ENCODE measurements around the gene GKN1.

Gene GKN1

GRCh38 chr2:68969736-68970490 lies 4.5 kb upstream of the GKN1 start:
- DNase-seq (ENCODE audit: low spot score in 2 of 2) (no peak), ATAC-seq (replicated peaks; ENCODE audit: extremely low read depth, poor library complexity, severe bottlenecking) (no peak)
- no peaks in the 10 kb centered on the region for H3K4me1 Mint-ChIP-seq
- H3K27me3 Mint-ChIP-seq, result peaks cover 29% of the 10 kb centered on the region
- no peak overlapping the region for H3K27ac Mint-ChIP-seq (ENCODE audit: low read depth)
- H3K36me3 Mint-ChIP-seq (ENCODE audit: insufficient read depth), result no peaks in the 10 kb centered on the region
- H3K4me3 Mint-ChIP-seq, result no peak overlapping the region
- no peaks in the 10 kb centered on the region for H3K9me3 Mint-ChIP-seq

GRCh38 chr2:68970566-68971265 lies 3.7 kb upstream of the GKN1 start:
- Mint-ChIP-seq H3K9me3 (no peaks in the 10 kb centered on the region), H3K36me3 (ENCODE audit: insufficient read depth) (no peaks in the 10 kb centered on the region), H3K4me3 (no peak overlapping the region), H3K27me3 (peaks cover 34% of the 10 kb centered on the region), H3K4me1 (no peaks in the 10 kb centered on the region), H3K27ac (ENCODE audit: low read depth) (no peak overlapping the region)
- DNase-seq (ENCODE audit: low spot score in 2 of 2) (no peak), ATAC-seq (replicated peaks; ENCODE audit: extremely low read depth, poor library complexity, severe bottlenecking) (no peak)

GRCh38 chr2:68971591-68972231 lies 2.7 kb upstream of the GKN1 start:
- Mint-ChIP-seq H3K9me3 (no peaks in the 10 kb centered on the region), H3K4me1 (no peaks in the 10 kb centered on the region), H3K4me3 (no peak overlapping the region), H3K27me3 (peaks cover 36% of the 10 kb centered on the region), H3K36me3 (ENCODE audit: insufficient read depth) (no peaks in the 10 kb centered on the region), H3K27ac (ENCODE audit: low read depth) (no peak overlapping the region)
- no peak for DNase-seq (ENCODE audit: low spot score in 2 of 2)
- no peak for ATAC-seq (replicated peaks; ENCODE audit: extremely low read depth, poor library complexity, severe bottlenecking)

- no peak for ATAC-seq (replicated peaks; ENCODE audit: extremely low read depth, poor library complexity, severe bottlenecking)
- H3K4me1 Mint-ChIP-seq, result peaks cover 4% of the 10 kb centered on the region
- no peaks in the 10 kb centered on the region for H3K36me3 Mint-ChIP-seq (ENCODE audit: insufficient read depth)
- DNase-seq (ENCODE audit: low spot score in 2 of 2), result no peak
- H3K27ac Mint-ChIP-seq (ENCODE audit: low read depth), result no peak overlapping the region
- no peak overlapping the region for H3K4me3 Mint-ChIP-seq
- no peaks in the 10 kb centered on the region for H3K9me3 Mint-ChIP-seq
- peaks cover 57% of the 10 kb centered on the region for H3K27me3 Mint-ChIP-seq
Measured at GRCh38 chr2:68974946-68975665, 670 bp downstream of the GKN1 start.

- peaks cover 62% of the 10 kb centered on the region for H3K27me3 Mint-ChIP-seq
- H3K27ac Mint-ChIP-seq (ENCODE audit: low read depth), result no peak overlapping the region
- no peak overlapping the region for H3K4me3 Mint-ChIP-seq
- DNase-seq (ENCODE audit: low spot score in 2 of 2) (no peak), ATAC-seq (replicated peaks; ENCODE audit: extremely low read depth, poor library complexity, severe bottlenecking) (no peak)
- no peaks in the 10 kb centered on the region for H3K36me3 Mint-ChIP-seq (ENCODE audit: insufficient read depth)
- H3K9me3 Mint-ChIP-seq, result no peaks in the 10 kb centered on the region
- H3K4me1 Mint-ChIP-seq, result peaks cover 4% of the 10 kb centered on the region
Measured at GRCh38 chr2:68975844-68976243, 1.4 kb downstream of the GKN1 start.

GRCh38 chr2:68977453-68977852 lies 3.0 kb downstream of the GKN1 start:
- no peak overlapping the region for H3K4me3 Mint-ChIP-seq
- no peak for ATAC-seq (replicated peaks; ENCODE audit: extremely low read depth, poor library complexity, severe bottlenecking)
- H3K27me3 Mint-ChIP-seq, result peaks cover 72% of the 10 kb centered on the region
- H3K27ac Mint-ChIP-seq (ENCODE audit: low read depth), result no peak overlapping the region
- DNase-seq (ENCODE audit: low spot score in 2 of 2), result no peak
- H3K9me3 Mint-ChIP-seq, result no peaks in the 10 kb centered on the region
- H3K36me3 Mint-ChIP-seq (ENCODE audit: insufficient read depth), result no peaks in the 10 kb centered on the region
- H3K4me1 Mint-ChIP-seq, result peaks cover 4% of the 10 kb centered on the region

- H3K27me3 Mint-ChIP-seq, result peaks cover 72% of the 10 kb centered on the region
- peaks cover 4% of the 10 kb centered on the region for H3K4me1 Mint-ChIP-seq
- H3K36me3 Mint-ChIP-seq (ENCODE audit: insufficient read depth), result no peaks in the 10 kb centered on the region
- ATAC-seq (replicated peaks; ENCODE audit: extremely low read depth, poor library complexity, severe bottlenecking) (no peak), DNase-seq (ENCODE audit: low spot score in 2 of 2) (no peak)
- H3K4me3 Mint-ChIP-seq, result no peak overlapping the region
- no peaks in the 10 kb centered on the region for H3K9me3 Mint-ChIP-seq
- no peak overlapping the region for H3K27ac Mint-ChIP-seq (ENCODE audit: low read depth)
Measured at GRCh38 chr2:68978098-68978497, 3.7 kb downstream of the GKN1 start.

- Mint-ChIP-seq H3K27ac (ENCODE audit: low read depth) (no peak overlapping the region), H3K27me3 (peaks cover 46% of the 10 kb centered on the region), H3K4me3 (no peak overlapping the region), H3K4me1 (peaks cover 4% of the 10 kb centered on the region), H3K36me3 (ENCODE audit: insufficient read depth) (no peaks in the 10 kb centered on the region), H3K9me3 (no peaks in the 10 kb centered on the region)
- no peak for DNase-seq (ENCODE audit: low spot score in 2 of 2)
- no peak for ATAC-seq (replicated peaks; ENCODE audit: extremely low read depth, poor library complexity, severe bottlenecking)
Measured at GRCh38 chr2:68980956-68981355, 6.5 kb downstream of the GKN1 start.

- ATAC-seq (replicated peaks; ENCODE audit: extremely low read depth, poor library complexity, severe bottlenecking) (no peak), DNase-seq (ENCODE audit: low spot score in 2 of 2) (no peak)
- H3K9me3 Mint-ChIP-seq, result no peaks in the 10 kb centered on the region
- no peaks in the 10 kb centered on the region for H3K36me3 Mint-ChIP-seq (ENCODE audit: insufficient read depth)
- no peaks in the 10 kb centered on the region for H3K4me1 Mint-ChIP-seq
- H3K27ac Mint-ChIP-seq (ENCODE audit: low read depth), result no peak overlapping the region
- H3K4me3 Mint-ChIP-seq, result no peak overlapping the region
- H3K27me3 Mint-ChIP-seq, result peaks cover 18% of the 10 kb centered on the region
Measured at GRCh38 chr2:68987021-68987503, 12.6 kb downstream of the GKN1 start.

- no peak for DNase-seq (ENCODE audit: low spot score in 2 of 2)
- Mint-ChIP-seq H3K27ac (ENCODE audit: low read depth) (no peak overlapping the region), H3K36me3 (ENCODE audit: insufficient read depth) (no peaks in the 10 kb centered on the region), H3K27me3 (peaks cover 26% of the 10 kb centered on the region), H3K4me3 (no peak overlapping the region), H3K4me1 (no peaks in the 10 kb centered on the region), H3K9me3 (no peaks in the 10 kb centered on the region)
- no peak for ATAC-seq (replicated peaks; ENCODE audit: extremely low read depth, poor library complexity, severe bottlenecking)
Measured at GRCh38 chr2:68989035-68989434, 14.6 kb downstream of the GKN1 start.

GRCh38 chr2:68992341-68992740 lies 17.9 kb downstream of the GKN1 start:
- Mint-ChIP-seq H3K9me3 (no peaks in the 10 kb centered on the region), H3K27me3 (peaks cover 50% of the 10 kb centered on the region), H3K4me1 (no peaks in the 10 kb centered on the region), H3K4me3 (no peak overlapping the region), H3K27ac (ENCODE audit: low read depth) (no peak overlapping the region), H3K36me3 (ENCODE audit: insufficient read depth) (no peaks in the 10 kb centered on the region)
- DNase-seq (ENCODE audit: low spot score in 2 of 2) (no peak), ATAC-seq (replicated peaks; ENCODE audit: extremely low read depth, poor library complexity, severe bottlenecking) (no peak)

GRCh38 chr2:68992933-68993332 lies 18.5 kb downstream of the GKN1 start:
- Mint-ChIP-seq H3K27me3 (peaks cover 50% of the 10 kb centered on the region), H3K9me3 (no peaks in the 10 kb centered on the region), H3K36me3 (ENCODE audit: insufficient read depth) (no peaks in the 10 kb centered on the region), H3K27ac (ENCODE audit: low read depth) (no peak overlapping the region), H3K4me3 (no peak overlapping the region), H3K4me1 (no peaks in the 10 kb centered on the region)
- ATAC-seq (replicated peaks; ENCODE audit: extremely low read depth, poor library complexity, severe bottlenecking), result no peak
- DNase-seq (ENCODE audit: low spot score in 2 of 2), result no peak
